Measurements from ENCODE around the gene TSPAN4.

The TSPAN4 gene

GRCh38 chr11:887589-887988 is 44.9 kb downstream of the TSPAN4 start:
- ChIA-PET CTCF (interaction anchor here (1.6 kb wide), 1 partner anchor 10 kb away, joined by 7 read pairs; no protein-coding TSS in a partner anchor), POLR2A (no interaction called here)
- H3K4me3 ChIP-seq (ENCODE audit: low read depth, low read length): no peak overlapping the region
- no peak for TF ChIP-seq CTCF (IDR thresholded peaks at IDR 0.05; ENCODE audit: insufficient read depth, low read length, missing control alignments)
- no peak for DNase-seq (ENCODE audit: low read depth, low spot score)

- no peak for DNase-seq (ENCODE audit: low read depth, low spot score)
- CTCF ChIA-PET: no interaction called here
- H3K4me3 ChIP-seq (ENCODE audit: low read depth, low read length): no peak overlapping the region
- POLR2A ChIA-PET: no interaction called here
- TF ChIP-seq CTCF (IDR thresholded peaks at IDR 0.05; ENCODE audit: insufficient read depth, low read length, missing control alignments): no peak
Observed at GRCh38 chr11:888310-889212, 45.9 kb downstream of the TSPAN4 start.

GRCh38 chr11:889257-889656 is 46.6 kb downstream of the TSPAN4 start:
- DNase-seq (ENCODE audit: low read depth, low spot score): no peak
- TF ChIP-seq CTCF (IDR thresholded peaks at IDR 0.05; ENCODE audit: insufficient read depth, low read length, missing control alignments): no peak
- ChIA-PET POLR2A (no interaction called here), CTCF (no interaction called here)
- no peak overlapping the region for H3K4me3 ChIP-seq (ENCODE audit: low read depth, low read length)

- H3K4me3 ChIP-seq (ENCODE audit: low read depth, low read length): no peak overlapping the region
- CTCF ChIA-PET: no interaction called here
- no peak for DNase-seq (ENCODE audit: low read depth, low spot score)
- TF ChIP-seq CTCF (IDR thresholded peaks at IDR 0.05; ENCODE audit: insufficient read depth, low read length, missing control alignments): no peak
- POLR2A ChIA-PET: no interaction called here
Observed at GRCh38 chr11:889687-890475, 47.2 kb downstream of the TSPAN4 start.

GRCh38 chr11:890794-891540 is 48.3 kb downstream of the TSPAN4 start:
- ChIA-PET CTCF (interaction anchor here (1.6 kb wide), 1 partner anchor 14 kb away, joined by 3 read pairs; no protein-coding TSS in a partner anchor), POLR2A (no interaction called here)
- no peak for DNase-seq (ENCODE audit: low read depth, low spot score)
- TF ChIP-seq CTCF (IDR thresholded peaks at IDR 0.05; ENCODE audit: insufficient read depth, low read length, missing control alignments): no peak
- no peak overlapping the region for H3K4me3 ChIP-seq (ENCODE audit: low read depth, low read length)

Measured in AG04449 (cell line).